Upper lobe of left lung (tissue), 6 donors: ENCODE measurements around the gene IGSF11. TPM values are rescaled to one million over a fixed set of nuclear protein-coding genes. Genes with fewer than 3 reads are reported as not detected.
A peak's percentile ranks its signal among the peaks of the same experiment; 100 is the strongest.

Source experiments
- ATAC-seq, 2 donors: fragments of 200-7000 bp; cut with Tn5 transposase; one replicate each; pipeline ENCODE4 v1.9.1; 2022; ENCODE audit warnings: mild to moderate bottlenecking in 2 of 2, moderate library complexity in 2 of 2; ENCODE audit not compliant: low FRiP score in 2 of 2
- DNase-seq, 2 donors: peaks; one replicate each; pipeline ENCODE4 v3.0.0-alpha.2; 2019 to 2020
- H3K27ac ChIP-seq, 4 donors: fragments of 200-600 bp; sonication (generic); one replicate each; pipeline ENCODE4 v1.5.1; 2016 to 2019
- H3K27me3 ChIP-seq, 4 donors: fragments of 200-600 bp; sonication (generic); one replicate each; pipeline ENCODE4 v1.5.1; 2017 to 2019
- H3K36me3 ChIP-seq, 4 donors: fragments of 200-600 bp; sonication (generic); one replicate each; pipeline ENCODE4 v1.5.1; 2016 to 2019
- H3K4me1 ChIP-seq, 4 donors: fragments of 200-600 bp; sonication (generic); one replicate each; pipeline ENCODE4 v1.5.1; 2018 to 2019
- H3K4me3 ChIP-seq, 4 donors: fragments of 200-600 bp; sonication (generic); one replicate each; pipeline ENCODE4 v1.5.1; 2017 to 2019; ENCODE audit warnings: mild to moderate bottlenecking in 2 of 4, moderate library complexity in 1 of 4
- H3K9me3 ChIP-seq, 4 donors: fragments of 200-600 bp; sonication (generic); one replicate each; pipeline ENCODE4 v1.5.1; 2018 to 2019
- EP300 ChIP-seq, 4 donors: sonication (generic); formaldehyde crosslinking; IDR thresholded peaks; one replicate each; pipeline ENCODE4 v1.5.1; 2017; ENCODE audit warnings: antibody characterized with exemption in 4 of 4, control low read depth in 2 of 4
- POLR2A ChIP-seq, 4 donors: fragments of 450-650 bp; IDR thresholded peaks; one replicate each; pipeline ENCODE4 v1.5.1; 2016 to 2017; ENCODE audit warnings: antibody characterized with exemption in 4 of 4, mild to moderate bottlenecking in 2 of 4
- POLR2AphosphoS5 ChIP-seq, 2 donors: sonication (generic); formaldehyde crosslinking; IDR thresholded peaks; one replicate each; pipeline ENCODE4 v1.5.1; 2017; ENCODE audit warnings: antibody characterized with exemption in 2 of 2
- WGBS, 2 donors: methylation state at CpG; one replicate each; pipeline ENCODE4 v1.1.5; 2017 to 2018; 5-methylcytosine and 5-hydroxymethylcytosine counted together
- total RNA-seq, 6 donors: library from RNA; depleted of rRNA in 4 of 6; stranded (reverse); fragments of >200 nt in 4 of 6; gene quantifications; one replicate each; pipeline versions ENCODE4 v1.1.0 to v1.2.1, GENCODE V29; 2016 to 2021
- TF ChIP-seq, protein P1 (sequence below), 6 experiments: fragments of 450-650 bp in 4 of 6; fragments of 200-600 bp in 2 of 6; sonication (generic) in 2 of 6; IDR thresholded peaks; one replicate each; pipeline ENCODE4 v1.5.1; 2016 to 2019; ENCODE audit warnings: antibody characterized with exemption in 6 of 6
- donor health status: DM: no; HTN: no; CAD: no; lungs with moderate emphysema.
- donor health status: DM: no; HTN: yes; CAD: no; lungs with severe emphysema.

The IGSF11 gene
- total RNA-seq, 6 donors from 2014 or later, result 0.11 to 0.71 (median 0.14) TPM; not detected in 3

DNA sequence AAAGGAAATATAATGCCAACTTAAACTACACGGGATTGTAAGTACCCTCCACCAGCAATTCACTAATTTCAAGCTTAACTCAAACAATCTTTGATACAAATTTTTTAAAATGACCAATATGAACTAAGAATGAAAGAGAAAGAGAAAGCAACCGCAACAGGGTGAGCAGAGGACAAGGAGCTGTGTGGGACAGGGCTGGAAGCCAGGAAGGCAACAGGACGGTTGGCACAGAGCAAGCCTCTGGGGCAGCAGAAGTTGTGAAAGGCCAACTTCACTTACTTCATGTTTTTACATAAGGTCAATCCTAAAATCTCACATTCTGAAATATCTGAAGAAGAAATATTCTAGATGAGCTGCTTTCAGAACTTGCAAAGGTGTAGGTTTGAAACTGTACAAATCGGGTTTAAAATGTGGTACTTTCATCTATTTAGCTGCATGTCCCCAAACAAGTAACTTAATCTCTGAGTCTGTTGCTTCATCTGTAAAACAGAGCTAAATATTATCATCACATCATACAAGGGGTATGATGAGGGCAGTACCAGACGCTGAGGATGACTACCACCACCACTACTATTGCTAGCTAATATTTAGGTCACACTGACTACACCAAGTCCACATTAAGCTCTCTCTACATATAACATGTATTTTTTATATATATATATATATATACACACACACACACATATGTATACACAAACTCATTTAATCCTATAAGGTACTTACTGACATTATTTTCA lies 101.7 kb downstream of the IGSF11 start:
- 56 to 59% methylated on average over 5 of the region's 5 CpGs for WGBS, 2 donors
- TF ChIP-seq EP300 (IDR thresholded peaks at IDR 0.05), result no peak
- TF ChIP-seq POLR2AphosphoS5 (IDR thresholded peaks at IDR 0.05), result no peak
- TF ChIP-seq, protein P1, sequence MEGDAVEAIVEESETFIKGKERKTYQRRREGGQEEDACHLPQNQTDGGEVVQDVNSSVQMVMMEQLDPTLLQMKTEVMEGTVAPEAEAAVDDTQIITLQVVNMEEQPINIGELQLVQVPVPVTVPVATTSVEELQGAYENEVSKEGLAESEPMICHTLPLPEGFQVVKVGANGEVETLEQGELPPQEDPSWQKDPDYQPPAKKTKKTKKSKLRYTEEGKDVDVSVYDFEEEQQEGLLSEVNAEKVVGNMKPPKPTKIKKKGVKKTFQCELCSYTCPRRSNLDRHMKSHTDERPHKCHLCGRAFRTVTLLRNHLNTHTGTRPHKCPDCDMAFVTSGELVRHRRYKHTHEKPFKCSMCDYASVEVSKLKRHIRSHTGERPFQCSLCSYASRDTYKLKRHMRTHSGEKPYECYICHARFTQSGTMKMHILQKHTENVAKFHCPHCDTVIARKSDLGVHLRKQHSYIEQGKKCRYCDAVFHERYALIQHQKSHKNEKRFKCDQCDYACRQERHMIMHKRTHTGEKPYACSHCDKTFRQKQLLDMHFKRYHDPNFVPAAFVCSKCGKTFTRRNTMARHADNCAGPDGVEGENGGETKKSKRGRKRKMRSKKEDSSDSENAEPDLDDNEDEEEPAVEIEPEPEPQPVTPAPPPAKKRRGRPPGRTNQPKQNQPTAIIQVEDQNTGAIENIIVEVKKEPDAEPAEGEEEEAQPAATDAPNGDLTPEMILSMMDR (IDR thresholded peaks at IDR 0.05), result no peak
- no peak for TF ChIP-seq POLR2A (IDR thresholded peaks at IDR 0.05)
- Histone ChIP-seq H3K9me3 (no peaks in the 10 kb centered on the region), H3K4me1 (peaks cover 0 to 9% (median 4%) of the 10 kb centered on the region in 4 donors), H3K36me3 (no peaks in the 10 kb centered on the region), H3K4me3 (peak overlapping the region in 1 of 4 donors; percentile 19), H3K27me3 (no peaks in the 10 kb centered on the region), H3K27ac (no peak overlapping the region)
- ATAC-seq (no peak), DNase-seq (peak in 1 of 2 donors; percentile 33)

DNA sequence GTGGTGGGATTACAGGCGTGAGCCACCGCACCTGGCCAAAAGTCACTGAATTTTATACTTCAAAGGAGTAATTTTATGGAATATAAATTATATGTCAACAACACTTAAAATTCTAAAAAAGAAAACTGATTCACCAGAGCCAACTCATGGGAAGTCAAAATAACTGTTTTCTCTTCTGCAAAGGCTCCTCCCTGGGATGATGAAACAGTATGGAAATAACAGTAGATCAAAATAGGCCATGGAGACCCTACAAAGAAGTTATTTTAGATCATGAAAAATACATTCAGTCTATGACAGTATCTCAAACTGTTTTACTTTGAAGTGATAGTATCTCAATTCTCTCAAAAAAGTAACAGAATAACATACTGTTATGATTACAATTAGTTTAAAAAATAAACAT lies 102.7 kb downstream of the IGSF11 start:
- TF ChIP-seq EP300 (IDR thresholded peaks at IDR 0.05) (no peak), POLR2A (IDR thresholded peaks at IDR 0.05) (no peak), POLR2AphosphoS5 (IDR thresholded peaks at IDR 0.05) (no peak)
- TF ChIP-seq, protein P1 (IDR thresholded peaks at IDR 0.05), result no peak
- DNase-seq, result no peak
- 98% methylated on average over 2 of the region's 2 CpGs for WGBS, 2 donors
- Histone ChIP-seq H3K9me3 (no peaks in the 10 kb centered on the region), H3K4me3 (no peak overlapping the region), H3K36me3 (no peaks in the 10 kb centered on the region), H3K4me1 (peaks cover 0 to 9% (median 4%) of the 10 kb centered on the region in 4 donors), H3K27me3 (no peaks in the 10 kb centered on the region), H3K27ac (no peak overlapping the region)
- ATAC-seq, result no peak

DNA sequence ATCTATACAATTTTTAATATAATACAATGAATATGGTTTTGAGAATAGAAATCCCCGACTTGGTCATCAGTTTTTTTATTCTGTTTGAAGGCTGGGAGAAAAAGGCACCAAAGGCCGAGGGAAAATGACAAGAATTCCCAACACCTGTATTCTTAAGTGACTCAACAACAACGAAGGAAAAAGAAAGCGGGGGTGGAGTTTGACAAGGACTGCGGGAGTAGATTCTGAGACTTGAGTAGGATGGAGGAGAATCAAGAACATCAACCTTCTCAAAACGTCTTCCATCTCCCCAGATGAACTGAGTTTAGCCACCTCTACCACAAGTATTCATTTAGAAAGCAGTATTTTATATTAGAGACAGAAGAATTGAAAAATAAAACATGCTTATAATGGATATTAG lies 107.2 kb downstream of the IGSF11 start:
- no peaks in the 10 kb centered on the region for H3K36me3 ChIP-seq
- no peaks in the 10 kb centered on the region for H3K27me3 ChIP-seq
- ATAC-seq, result no peak
- no peak for DNase-seq
- no peak overlapping the region for H3K27ac ChIP-seq
- H3K4me1 ChIP-seq, result peaks cover 0 to 2% (median under 1%) of the 10 kb centered on the region in 4 donors
- H3K9me3 ChIP-seq, result no peaks in the 10 kb centered on the region
- H3K4me3 ChIP-seq, result no peak overlapping the region
- WGBS, 2 donors, result 84 to 85% methylated on average over 6 of the region's 6 CpGs
- TF ChIP-seq POLR2AphosphoS5 (IDR thresholded peaks at IDR 0.05) (no peak), POLR2A (IDR thresholded peaks at IDR 0.05) (no peak)

DNA sequence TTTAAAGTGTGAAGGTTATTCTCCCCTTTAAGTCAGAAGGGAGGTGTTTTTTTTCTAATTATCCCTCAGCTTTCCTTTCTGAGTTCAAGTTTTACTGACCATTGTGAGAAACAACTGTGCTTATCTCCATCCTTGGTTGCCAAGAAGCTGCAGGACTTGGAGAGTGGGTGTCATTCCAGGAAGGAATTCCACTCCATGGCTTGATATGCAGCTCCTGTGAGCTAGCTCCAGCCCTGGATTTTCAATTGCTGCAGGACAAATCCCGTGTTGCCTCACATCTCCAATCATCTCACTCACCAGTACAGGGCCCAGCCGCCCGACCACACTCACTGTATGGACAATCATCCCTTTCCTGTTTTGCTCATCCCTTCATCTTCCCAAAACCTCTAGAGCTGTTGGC lies 122.5 kb downstream of the IGSF11 start:
- Histone ChIP-seq H3K27me3 (no peaks in the 10 kb centered on the region), H3K9me3 (no peaks in the 10 kb centered on the region), H3K27ac (no peak overlapping the region), H3K4me3 (no peak overlapping the region), H3K36me3 (no peaks in the 10 kb centered on the region), H3K4me1 (no peaks in the 10 kb centered on the region)
- DNase-seq (no peak), ATAC-seq (no peak)
- no peak for TF ChIP-seq POLR2A (IDR thresholded peaks at IDR 0.05)
- no peak for TF ChIP-seq POLR2AphosphoS5 (IDR thresholded peaks at IDR 0.05)
- TF ChIP-seq, protein P1 (IDR thresholded peaks at IDR 0.05), result no peak
- TF ChIP-seq EP300 (IDR thresholded peaks at IDR 0.05), result no peak
- WGBS, 2 donors, result 62 to 69% methylated on average over 3 of the region's 3 CpGs

DNA sequence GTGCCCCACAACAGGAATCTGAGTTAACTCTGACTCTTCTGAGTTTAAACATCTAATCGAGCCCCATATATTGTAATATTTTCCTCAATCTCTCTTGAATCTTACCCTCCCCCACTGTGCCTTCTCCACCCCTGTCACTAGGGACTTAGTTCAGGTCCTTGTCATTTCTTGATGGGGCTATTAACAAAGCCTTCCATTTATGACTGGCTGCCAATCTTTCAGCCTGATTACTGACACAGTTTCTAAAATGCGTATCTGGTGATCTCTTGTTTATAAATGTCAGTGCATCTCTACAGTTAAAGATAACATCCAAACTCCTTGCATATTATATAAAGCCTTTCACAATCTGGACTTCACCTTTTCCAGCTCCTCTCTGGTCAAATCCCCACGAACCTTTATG lies 124.3 kb downstream of the IGSF11 start:
- no peak for DNase-seq
- 68 to 72% methylated on average over 3 of the region's 3 CpGs for WGBS, 2 donors
- Histone ChIP-seq H3K4me3 (no peak overlapping the region), H3K36me3 (no peaks in the 10 kb centered on the region), H3K9me3 (no peaks in the 10 kb centered on the region), H3K4me1 (no peaks in the 10 kb centered on the region), H3K27me3 (no peaks in the 10 kb centered on the region), H3K27ac (no peak overlapping the region)
- TF ChIP-seq, protein P1 (IDR thresholded peaks at IDR 0.05), result no peak
- TF ChIP-seq POLR2AphosphoS5 (IDR thresholded peaks at IDR 0.05) (no peak), POLR2A (IDR thresholded peaks at IDR 0.05) (no peak), EP300 (IDR thresholded peaks at IDR 0.05) (no peak)
- no peak for ATAC-seq
